GM18870 (cell line): ENCODE results near the gene MAGEA9B.
A peak's percentile ranks its signal among the peaks of the same experiment; 100 is the strongest.
"Not testable (repeated sequence)": the region's sequence is repeated elsewhere in the genome, so short reads cannot be mapped to it uniquely, and the experiment has no call there.

Experiments
- ATAC-seq: cut with Tn5 transposase; IDR thresholded peaks from one replicate; pipeline ENCODE4 v1.9.1; 2021; ENCODE audit warnings: moderate library complexity; ENCODE audit not compliant: unreplicated experiment

The MAGEA9B gene

GRCh38 chrX:149587359-149587758 is at the start of gene MAGEA9B:
Gene MAGEA9B (minus strand): TSS chrX:149587459. CDS start chrX:149583179, 4,280 bp downstream.
- ATAC-seq, result not testable (repeated sequence)

- no peak for ATAC-seq
Observed at GRCh38 chrX:149633511-149633910, 46.3 kb upstream of the MAGEA9B start.

- ATAC-seq, result peak; percentile 52
Observed at GRCh38 chrX:149631234-149632165, 44.2 kb upstream of the MAGEA9B start, which contains the start of gene TMEM185A. Gene TMEM185A (minus strand): TSS chrX:149631792. CDS start chrX:149631580, 212 bp downstream.

GRCh38 chrX:149630681-149631233 is 43.5 kb upstream of the MAGEA9B start:
- ATAC-seq, result peak; percentile 14

GRCh38 chrX:149629730-149630387 is 42.6 kb upstream of the MAGEA9B start:
- ATAC-seq, result no peak

GRCh38 chrX:149628768-149629167 is 41.5 kb upstream of the MAGEA9B start:
- no peak for ATAC-seq

- no peak for ATAC-seq
Observed at GRCh38 chrX:149628280-149628679, 41.0 kb upstream of the MAGEA9B start.

- not testable (repeated sequence) for ATAC-seq
Observed at GRCh38 chrX:149626829-149627228, 39.6 kb upstream of the MAGEA9B start.

- ATAC-seq, result not testable (repeated sequence)
Observed at GRCh38 chrX:149619662-149620061, 32.4 kb upstream of the MAGEA9B start.

GRCh38 chrX:149618871-149619270 is 31.6 kb upstream of the MAGEA9B start:
- ATAC-seq, result no peak

- no peak for ATAC-seq
Observed at GRCh38 chrX:149611623-149612175, 24.4 kb upstream of the MAGEA9B start.

GRCh38 chrX:149610511-149610910 is 23.3 kb upstream of the MAGEA9B start:
- ATAC-seq, result no peak

GRCh38 chrX:149607699-149608098 is 20.4 kb upstream of the MAGEA9B start:
- ATAC-seq, result no peak

GRCh38 chrX:149605248-149605885 is 18.1 kb upstream of the MAGEA9B start:
- not testable (repeated sequence) for ATAC-seq

GRCh38 chrX:149598603-149599002 is 11.3 kb upstream of the MAGEA9B start:
- not testable (repeated sequence) for ATAC-seq

- not testable (repeated sequence) for ATAC-seq
Observed at GRCh38 chrX:149595943-149596342, 8.7 kb upstream of the MAGEA9B start.

GRCh38 chrX:149595214-149595613 is 8.0 kb upstream of the MAGEA9B start, which contains the start of gene HSFX2:
Gene HSFX2 (minus strand): TSS chrX:149595314. CDS start chrX:149594700, 614 bp downstream.
- not testable (repeated sequence) for ATAC-seq

GRCh38 chrX:149590993-149591392 is 3.7 kb upstream of the MAGEA9B start:
- not testable (repeated sequence) for ATAC-seq

- not testable (repeated sequence) for ATAC-seq
Observed at GRCh38 chrX:149585631-149586030, 1.6 kb downstream of the MAGEA9B start.

GRCh38 chrX:149573456-149573855 is 13.8 kb downstream of the MAGEA9B start:
- peak; percentile 100 for ATAC-seq
